ENCODE results near the gene SLIT3.

- TF ChIP-seq CTCF (IDR thresholded peaks at IDR 0.05): no peak
- TF ChIP-seq POLR2A (IDR thresholded peaks at IDR 0.05): no peak
Measured at GRCh38 chr5:168962306-168962705, 338.6 kb downstream of the SLIT3 start.
